Measurements from ENCODE around the gene CFTR. TPM values are rescaled to one million over a fixed set of nuclear protein-coding genes. Genes with fewer than 3 reads are reported as not detected.

The CFTR gene
- total RNA-seq, 1 donor from 2014 or later = 35.3 TPM

GRCh38 chr7:117639966-117640365, 160.1 kb downstream of the CFTR start:
- intact Hi-C loops (cut with DNase I) = no loop called here
- H3K4me1 ChIP-seq = no peaks in the 10 kb centered on the region
- no peak overlapping the region for H3K27ac ChIP-seq
- H3K36me3 ChIP-seq = no peaks in the 10 kb centered on the region
- DNase-seq (no peak), ATAC-seq (no peak)
- H3K4me3 ChIP-seq = no peak overlapping the region
- no peaks in the 10 kb centered on the region for H3K27me3 ChIP-seq (ENCODE audit: low read depth)
- H3K9me3 ChIP-seq = no peaks in the 10 kb centered on the region
- TF ChIP-seq CTCF (IDR thresholded peaks at IDR 0.05) = no peak

GRCh38 chr7:117640465-117640864, 160.6 kb downstream of the CFTR start:
- Histone ChIP-seq H3K27ac (no peak overlapping the region), H3K4me1 (no peaks in the 10 kb centered on the region), H3K4me3 (no peak overlapping the region), H3K9me3 (no peaks in the 10 kb centered on the region), H3K27me3 (ENCODE audit: low read depth) (no peaks in the 10 kb centered on the region), H3K36me3 (no peaks in the 10 kb centered on the region)
- intact Hi-C loops (cut with DNase I) = no loop called here
- no peak for TF ChIP-seq CTCF (IDR thresholded peaks at IDR 0.05)
- ATAC-seq (no peak), DNase-seq (no peak)

- Histone ChIP-seq H3K4me3 (no peak overlapping the region), H3K4me1 (no peaks in the 10 kb centered on the region), H3K36me3 (no peaks in the 10 kb centered on the region), H3K9me3 (no peaks in the 10 kb centered on the region), H3K27me3 (ENCODE audit: low read depth) (no peaks in the 10 kb centered on the region), H3K27ac (no peak overlapping the region)
- ATAC-seq (peak in 1 of 2 donors; percentile 42), DNase-seq (no peak)
- intact Hi-C loops (cut with DNase I) = no loop called here
- TF ChIP-seq CTCF (IDR thresholded peaks at IDR 0.05) = no peak
Measured at GRCh38 chr7:117645481-117646165, 165.8 kb downstream of the CFTR start.

GRCh38 chr7:117648203-117648866, 168.5 kb downstream of the CFTR start:
- Histone ChIP-seq H3K9me3 (no peaks in the 10 kb centered on the region), H3K4me1 (no peaks in the 10 kb centered on the region), H3K27ac (no peak overlapping the region), H3K27me3 (ENCODE audit: low read depth) (no peaks in the 10 kb centered on the region), H3K4me3 (no peak overlapping the region), H3K36me3 (no peaks in the 10 kb centered on the region)
- TF ChIP-seq CTCF (IDR thresholded peaks at IDR 0.05) = no peak
- ATAC-seq = no peak
- intact Hi-C loops (cut with DNase I) = no loop called here
- DNase-seq = no peak

- Histone ChIP-seq H3K4me1 (no peaks in the 10 kb centered on the region), H3K27me3 (ENCODE audit: low read depth) (no peaks in the 10 kb centered on the region), H3K27ac (no peak overlapping the region), H3K4me3 (no peak overlapping the region), H3K36me3 (no peaks in the 10 kb centered on the region), H3K9me3 (no peaks in the 10 kb centered on the region)
- ATAC-seq (no peak), DNase-seq (no peak)
- TF ChIP-seq CTCF (IDR thresholded peaks at IDR 0.05) = no peak
- intact Hi-C loops (cut with DNase I) = no loop called here
Measured at GRCh38 chr7:117652943-117653680, 173.3 kb downstream of the CFTR start.

All from lower lobe of right lung (tissue), 2 donors.